HPDE6-E6E7 (cell line): ENCODE measurements around the gene COLQ.

Source experiments
- DNase-seq: peaks from one replicate; pipeline ENCODE4 v3.0.0; 2011; ENCODE audit warnings: missing footprints; ENCODE audit errors: extremely low spot score

COLQ gene

DNA sequence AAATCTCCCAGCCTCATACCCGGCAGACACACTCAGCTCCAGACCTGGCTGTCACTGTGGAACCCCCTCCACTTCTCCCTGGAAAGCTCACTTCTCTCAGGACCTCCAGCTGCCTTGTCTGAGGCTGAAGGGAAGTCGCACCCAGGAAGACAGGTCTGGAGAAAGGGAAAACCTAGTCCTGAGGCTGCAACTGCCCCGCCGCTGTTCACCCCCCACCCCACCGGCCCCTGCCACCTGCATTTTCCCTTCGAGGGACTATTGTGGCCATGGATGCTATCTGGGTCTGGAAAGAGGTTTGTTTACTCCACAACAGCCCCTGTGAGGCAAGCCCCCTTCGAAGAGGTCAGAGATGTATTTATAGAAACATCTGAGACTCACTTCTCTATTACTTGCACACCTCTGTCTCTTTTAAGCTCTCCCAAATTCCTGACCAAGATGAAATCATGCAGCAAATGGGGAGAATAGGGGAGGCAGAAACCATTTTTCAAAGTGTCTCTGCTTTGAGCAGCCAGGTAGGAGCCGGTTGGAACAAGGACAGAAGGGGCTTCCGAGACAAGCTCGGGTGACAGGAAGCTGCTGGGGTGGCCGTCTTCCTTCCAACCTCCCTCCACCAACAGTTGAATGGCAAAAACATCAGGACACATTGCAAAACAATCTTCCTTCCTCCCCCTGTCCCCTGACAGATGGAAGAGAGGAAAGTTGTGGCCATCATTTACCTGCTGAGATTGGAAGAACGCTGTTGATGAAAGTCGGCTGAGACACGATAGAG lies 518 bp downstream of the COLQ start:
- no peak for DNase-seq

DNA sequence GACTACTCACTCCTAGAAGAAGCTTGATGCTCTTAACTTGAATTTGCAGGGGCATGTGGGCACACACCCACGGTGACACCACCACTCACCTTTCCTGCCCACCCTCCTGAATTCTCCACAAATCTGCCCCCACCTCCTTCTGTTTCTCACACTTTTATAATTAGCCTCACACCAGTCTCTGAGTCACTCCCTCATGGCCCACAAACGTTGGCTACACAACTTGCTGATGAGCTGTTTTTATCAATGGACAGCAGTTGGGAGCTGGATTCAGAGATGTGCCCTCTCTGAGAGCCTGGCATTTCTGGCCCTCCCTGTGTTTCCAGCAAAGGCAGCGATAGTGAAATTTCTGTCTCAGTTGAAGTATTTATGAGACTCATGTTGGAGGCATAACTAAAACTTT lies 1.3 kb downstream of the COLQ start:
- no peak for DNase-seq

DNA sequence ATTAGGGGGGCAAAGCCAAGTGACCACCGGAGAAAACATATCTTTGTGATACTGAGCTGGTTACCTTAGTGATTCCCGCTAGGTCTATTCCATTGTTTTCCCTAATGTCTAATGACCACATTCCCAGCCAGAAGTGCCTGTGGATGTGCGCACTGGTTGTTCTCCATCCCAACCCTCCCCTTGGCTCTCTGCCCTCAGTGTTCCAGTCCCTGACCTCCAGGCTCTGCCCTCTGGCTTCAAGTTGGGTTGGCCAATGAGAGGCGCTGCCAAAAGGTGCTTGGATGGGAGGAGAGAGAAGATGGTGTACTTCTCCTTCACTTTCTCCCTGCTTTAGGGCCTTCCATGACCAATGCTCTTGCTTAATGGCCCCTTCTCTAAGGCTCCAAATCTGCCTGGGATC lies 2.4 kb downstream of the COLQ start:
- DNase-seq: no peak

DNA sequence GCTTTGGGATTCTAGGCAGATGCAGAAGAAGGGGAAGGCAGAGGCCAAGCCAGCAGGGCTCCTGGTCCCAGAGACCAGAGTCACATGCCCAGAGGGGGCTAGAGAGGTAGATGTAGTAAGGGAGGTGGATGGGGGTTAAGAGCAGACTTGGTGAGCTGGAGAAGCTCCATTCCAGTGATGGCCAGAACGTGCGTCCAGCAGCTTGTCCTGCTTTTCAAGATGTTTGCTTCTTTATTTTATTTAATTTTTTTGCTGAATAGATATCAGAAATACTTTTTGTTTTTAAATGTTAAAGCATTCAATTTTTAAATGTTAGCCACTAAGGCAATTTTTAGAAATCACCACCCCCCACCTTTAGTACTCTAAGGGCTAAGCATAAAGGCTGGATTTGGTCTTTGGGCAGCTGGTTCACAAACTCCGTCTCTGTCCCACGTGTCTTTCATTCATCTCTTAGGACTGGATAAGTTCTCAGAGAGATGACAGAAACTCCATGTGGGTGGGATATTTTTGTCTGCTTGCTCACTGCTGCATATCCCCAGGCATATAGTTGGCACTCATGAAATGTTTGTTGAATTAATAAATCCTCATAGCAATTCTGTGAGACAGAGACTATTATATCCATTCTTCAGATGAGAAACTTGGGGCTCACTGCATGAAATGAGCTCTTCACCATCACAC lies 6.7 kb downstream of the COLQ start:
- no peak for DNase-seq

DNA sequence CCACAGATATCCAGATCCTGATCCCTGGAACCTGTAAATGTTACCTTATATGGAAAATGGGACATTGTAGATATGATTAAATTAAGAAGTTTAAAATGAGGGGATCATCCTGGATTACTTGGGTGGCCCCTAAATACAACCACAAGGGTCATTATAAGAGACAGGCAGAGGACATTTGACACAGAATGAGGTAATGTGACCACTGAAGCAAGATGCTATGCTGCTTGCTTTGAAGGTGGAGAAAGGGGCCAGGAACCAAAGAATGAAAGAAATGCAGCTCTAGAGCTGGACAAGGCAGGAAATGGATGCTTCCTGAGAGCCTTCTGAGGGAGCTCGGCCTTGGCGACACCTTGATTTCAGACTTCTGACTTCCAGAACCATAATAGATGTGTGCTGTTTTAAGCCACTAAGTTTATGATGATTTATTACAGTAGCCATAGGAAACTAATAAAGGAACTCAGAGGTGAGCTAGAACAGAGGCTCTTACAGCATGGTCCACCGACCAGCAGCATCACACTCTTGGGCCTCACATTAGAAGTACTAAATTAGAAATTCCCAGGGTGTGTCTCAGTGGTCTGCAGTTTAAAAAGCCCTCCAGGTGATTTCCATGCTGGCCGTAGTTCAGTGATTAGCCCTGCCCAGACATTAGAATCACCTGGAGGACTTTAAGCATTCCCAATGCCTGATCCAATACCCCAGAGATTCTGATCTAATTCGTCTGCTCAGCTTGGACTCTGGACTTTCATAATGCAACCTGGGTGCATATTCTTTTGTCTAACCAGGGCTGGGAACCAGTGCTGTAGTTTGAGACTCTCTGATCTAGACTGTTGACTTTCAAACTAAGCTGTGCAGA lies 7.5 kb downstream of the COLQ start:
- DNase-seq: no peak

DNA sequence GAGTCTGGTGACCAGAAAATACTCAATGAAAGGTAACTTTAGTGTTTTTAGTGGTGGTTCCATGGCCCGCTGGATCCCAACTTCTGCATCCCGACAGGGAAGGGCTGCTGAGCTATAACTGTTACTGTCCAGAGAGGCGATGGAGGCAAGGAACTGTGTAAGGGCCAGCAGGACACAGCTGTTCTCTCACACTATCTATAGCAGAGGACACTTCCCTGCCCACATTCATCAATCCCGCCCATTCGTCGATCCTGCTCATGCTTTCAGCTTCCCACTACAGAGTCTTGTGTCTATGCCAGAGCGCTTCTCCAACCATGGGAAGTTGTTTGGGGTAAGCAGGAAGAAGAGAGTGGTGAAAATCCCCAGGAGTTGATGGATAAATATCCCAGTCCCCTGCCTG lies 8.4 kb downstream of the COLQ start:
- no peak for DNase-seq

DNA sequence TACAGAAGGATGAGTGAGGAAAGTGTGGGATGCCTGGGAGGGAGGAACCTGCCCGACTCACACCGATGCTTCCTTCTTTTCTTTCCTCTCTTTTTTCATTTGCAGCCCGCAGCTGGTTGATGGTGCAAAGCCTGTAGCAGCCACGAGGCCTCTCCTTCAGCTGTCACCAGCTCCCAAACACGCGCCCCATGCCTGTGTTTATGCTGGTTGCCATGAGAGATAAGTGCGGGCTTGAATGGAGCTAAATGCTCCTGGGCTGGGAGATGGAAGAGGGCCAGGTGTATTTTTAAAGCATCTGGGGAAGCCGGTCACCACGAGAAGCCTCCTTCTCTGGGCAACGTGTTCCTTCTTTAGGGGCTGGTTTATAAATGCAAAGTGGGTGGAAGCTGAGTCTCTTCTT lies 9.3 kb downstream of the COLQ start:
- DNase-seq: no peak

DNA sequence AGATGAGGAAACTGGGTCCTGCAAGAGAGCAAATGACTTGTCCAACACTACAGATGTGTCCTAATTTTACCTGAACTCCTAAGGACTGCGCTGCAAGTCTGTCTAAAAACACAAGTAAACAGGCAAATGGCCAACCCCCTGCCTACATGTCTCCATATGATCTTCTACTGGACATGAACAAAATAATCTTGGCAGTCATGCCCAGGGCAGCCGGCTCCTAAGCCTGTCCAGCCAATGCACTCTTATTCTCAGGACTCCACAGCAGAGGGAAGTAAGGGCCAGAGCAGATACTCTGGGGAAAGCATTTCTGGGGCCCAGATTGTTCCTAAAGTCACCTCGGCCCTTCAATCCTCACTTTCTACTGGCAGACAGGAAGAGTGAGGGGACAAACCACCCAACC lies 10.3 kb downstream of the COLQ start:
- no peak for DNase-seq

DNA sequence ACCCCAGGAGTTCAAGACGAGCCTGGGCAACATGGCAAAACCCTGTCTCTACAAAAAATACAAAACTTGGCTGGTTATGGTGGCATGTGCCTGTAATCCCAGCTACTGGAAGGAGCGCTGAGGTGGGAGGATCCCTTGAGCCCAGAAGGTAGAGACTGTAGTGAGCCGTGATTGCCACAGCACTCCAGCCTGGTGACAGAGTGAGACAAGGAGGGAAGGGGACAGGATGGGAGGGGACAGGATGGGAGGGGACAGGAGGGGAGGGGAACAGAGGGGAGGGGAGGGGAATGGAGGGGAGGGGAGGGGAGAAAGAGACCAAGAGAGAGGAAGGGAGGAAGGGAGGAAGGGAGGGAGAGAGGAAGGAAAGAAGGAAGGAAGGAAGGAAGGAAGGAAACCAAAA lies 11.0 kb downstream of the COLQ start:
- DNase-seq: no peak

DNA sequence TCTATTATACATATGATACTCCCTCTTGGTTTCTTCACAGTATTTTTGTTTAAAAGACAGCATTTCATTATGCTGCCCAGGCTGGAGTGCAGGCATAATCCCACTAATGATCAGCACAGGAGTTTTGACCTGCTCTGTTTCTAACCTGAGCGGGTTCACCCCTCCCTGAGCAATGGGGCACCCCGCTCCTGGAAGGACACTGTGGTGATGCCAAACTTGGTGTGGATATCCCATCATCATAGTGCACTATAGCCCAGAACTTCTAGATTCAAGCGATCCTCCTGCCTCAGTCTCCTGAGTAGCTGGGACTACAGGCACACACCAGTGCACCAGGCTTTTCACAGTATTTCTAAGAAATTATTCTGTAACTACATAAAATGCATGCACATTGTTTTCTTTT lies 14.9 kb downstream of the COLQ start:
- DNase-seq: no peak

DNA sequence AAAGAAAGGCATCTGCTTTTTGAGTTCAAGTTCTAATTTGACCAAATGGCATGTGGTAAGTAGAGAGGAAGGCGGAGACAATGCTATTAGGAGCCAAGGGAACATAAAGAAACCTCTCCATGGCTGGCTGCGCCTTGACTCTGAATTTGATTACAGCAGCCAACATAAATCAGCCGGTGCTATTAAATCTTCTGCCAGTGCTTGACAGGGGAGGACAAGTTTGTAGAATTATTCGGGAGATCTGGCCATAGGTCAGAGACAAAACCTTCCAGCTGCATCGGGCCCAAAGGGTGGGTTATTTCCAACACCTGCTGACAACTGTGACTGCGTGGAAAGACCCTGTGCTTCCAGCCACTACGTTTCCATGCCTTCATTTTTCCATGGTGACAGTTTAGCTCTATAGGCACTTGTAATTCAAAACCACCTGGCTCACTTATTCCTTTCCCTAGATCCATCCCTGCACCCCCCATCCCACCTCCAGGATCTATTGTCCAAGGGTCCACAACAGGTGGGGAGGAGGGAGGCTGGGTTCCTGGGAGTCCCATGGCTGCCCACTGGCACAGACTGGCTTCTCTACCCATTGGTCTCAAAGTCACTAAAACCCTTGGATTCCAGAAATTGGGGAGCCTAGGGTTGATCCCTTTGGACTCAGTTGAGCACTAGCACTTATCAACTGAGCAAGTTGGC lies 15.9 kb downstream of the COLQ start:
- no peak for DNase-seq

DNA sequence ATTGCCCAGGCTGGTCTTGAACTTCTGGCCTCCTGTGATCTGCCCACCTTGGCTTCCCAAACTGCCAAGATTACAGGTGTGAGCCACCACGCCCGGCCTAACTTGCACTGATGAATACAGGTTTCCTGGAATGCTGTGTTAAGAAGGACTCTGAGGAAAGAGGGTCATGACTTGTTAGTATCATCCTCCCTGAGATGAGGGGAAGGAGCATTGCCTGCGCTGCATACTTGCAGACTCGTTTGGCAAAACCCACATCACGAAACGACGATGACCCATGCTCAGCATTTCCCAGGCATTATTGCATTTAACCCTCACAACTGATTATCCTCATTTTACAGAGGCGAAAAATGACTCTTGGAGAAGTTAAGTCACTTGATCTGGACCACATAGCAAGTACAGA lies 18.9 kb downstream of the COLQ start:
- no peak for DNase-seq

DNA sequence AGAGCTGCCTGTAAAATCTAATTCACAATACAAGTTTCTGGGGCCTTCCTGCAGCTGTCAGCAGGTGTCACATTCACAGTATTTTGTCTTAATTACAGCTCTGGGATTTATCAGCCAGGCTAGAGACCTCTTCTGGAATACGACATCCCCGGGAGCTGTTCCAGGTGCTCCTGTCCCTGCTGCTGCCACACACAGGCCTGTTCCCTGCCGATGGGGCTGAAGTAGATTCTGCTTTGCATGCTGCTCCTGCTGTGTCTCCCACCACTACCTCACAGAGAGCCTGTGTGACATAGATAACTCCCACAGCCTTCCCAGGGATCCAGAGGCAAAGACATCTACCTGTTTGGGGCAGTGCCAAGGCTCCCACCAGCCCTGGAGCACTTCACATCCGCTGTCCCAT lies 20.4 kb downstream of the COLQ start:
- no peak for DNase-seq

DNA sequence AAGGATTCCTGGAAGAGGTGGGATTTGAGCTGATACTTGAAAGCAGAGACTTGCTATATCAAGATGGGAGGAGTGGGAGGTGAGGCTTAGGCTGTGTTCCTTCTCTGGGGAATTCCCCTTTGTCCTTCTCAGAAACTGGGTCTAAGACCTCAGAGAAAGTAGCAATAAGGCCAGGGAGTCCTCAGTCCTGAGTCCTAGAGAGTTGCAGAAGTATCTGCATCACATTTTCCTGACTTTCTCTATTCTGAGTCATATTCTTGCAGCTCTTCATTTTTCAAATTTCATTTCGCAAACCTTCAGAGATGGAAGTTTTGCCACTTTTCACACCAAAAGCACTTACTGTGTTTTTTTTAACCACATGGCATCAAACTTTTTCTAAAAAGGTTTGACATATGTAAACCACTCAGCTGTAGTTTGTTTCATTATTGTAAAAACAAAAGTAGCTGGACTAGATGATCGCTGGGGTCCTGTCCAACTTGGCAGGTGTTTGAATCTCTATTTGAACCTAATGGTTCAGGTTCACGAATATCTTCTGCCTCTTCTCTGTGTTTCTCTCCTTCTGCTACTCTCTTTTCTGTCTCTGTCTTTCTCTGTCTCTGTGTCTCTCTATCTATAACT lies 21.3 kb downstream of the COLQ start:
- no peak for DNase-seq

DNA sequence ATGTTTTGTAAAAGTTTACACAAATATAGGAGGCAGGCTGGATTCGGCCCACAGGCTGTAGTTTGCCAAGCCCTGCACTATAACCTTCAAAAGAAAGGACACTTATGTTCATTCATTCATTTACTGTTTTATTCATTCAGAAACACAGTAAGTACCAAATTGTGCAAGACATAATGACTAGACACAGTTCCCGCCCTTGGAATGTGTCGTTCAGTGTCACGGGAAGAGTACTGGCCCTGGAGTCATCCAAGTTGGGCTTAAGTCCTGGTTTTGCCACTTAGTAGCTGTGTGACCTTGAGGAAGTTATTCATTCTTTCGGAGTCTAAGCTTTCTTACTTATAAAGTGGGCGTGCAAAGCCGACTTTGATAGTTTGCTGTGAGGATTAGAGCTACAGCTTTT lies 22.0 kb downstream of the COLQ start:
- DNase-seq: no peak

DNA sequence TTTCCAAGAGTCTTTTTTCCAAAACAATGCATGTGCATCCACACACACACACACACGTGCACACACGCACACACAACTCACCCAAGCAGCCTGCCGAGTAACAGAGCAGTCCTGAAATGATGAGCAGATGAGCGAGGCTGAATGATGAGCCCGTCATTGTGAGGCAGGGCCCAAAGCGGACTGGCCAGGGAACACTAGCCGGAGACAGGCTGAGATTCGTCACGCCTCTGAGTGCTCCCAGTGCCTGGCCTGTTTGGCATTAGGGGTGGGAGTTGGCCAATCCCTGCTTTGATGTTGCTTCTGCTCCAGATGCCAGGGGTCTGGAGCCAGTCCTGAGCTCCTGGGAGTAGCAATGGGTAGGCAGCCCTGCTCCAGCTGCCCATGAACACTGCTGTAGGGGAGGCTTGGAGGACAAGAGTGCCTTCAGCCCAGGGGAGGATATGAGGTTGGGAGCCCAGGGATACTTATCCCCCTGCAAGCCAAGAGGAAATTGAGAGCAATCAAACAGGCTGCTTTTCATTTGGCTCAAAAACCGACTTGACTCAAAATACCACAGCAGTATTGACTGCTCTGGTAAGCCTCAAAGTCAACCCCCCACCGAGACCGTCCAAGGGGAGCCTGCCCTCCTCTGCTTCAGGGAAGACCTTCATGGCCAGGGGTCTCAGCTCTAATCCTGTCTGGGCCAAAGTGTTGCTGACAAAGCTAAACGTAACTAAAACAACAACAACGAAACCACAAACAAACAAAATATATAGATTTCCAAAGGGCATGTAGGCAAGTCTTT lies 22.9 kb downstream of the COLQ start:
- no peak for DNase-seq

DNA sequence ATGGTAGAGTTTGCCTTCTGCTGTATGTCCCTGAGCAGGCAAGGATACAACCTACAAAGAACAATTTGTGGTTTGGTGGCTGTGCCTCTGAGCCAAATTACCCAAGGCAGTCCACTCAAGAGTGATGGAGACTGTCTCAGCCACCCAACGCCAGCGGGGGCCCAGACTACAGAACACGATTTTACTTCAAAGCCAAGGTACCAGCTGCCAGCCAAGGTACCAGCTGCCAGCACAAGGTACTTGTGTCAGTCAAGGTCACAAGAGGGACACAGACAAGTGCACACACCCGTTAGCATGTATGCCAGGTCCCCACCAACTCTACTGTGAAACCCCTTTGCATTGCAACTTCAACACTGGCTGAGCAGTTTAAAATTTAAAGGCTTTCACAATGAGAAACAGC lies 23.5 kb downstream of the COLQ start:
- DNase-seq: no peak

DNA sequence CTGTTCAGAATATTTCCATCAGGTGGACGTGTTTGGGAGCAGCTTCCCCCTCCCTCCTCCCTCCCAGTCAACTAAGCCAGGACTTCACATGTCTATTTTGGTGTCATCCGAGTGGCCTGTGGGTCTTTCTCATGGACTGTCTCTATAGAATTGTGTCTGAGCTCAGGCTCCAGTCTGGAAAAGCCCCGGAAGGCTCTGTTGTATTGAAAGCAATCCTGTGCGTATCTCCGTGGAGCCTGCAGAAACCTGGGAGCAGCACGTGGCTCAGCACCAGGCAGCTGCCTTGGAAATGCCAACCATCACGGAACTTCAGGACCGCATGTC lies 25.2 kb downstream of the COLQ start:
- DNase-seq: no peak

DNA sequence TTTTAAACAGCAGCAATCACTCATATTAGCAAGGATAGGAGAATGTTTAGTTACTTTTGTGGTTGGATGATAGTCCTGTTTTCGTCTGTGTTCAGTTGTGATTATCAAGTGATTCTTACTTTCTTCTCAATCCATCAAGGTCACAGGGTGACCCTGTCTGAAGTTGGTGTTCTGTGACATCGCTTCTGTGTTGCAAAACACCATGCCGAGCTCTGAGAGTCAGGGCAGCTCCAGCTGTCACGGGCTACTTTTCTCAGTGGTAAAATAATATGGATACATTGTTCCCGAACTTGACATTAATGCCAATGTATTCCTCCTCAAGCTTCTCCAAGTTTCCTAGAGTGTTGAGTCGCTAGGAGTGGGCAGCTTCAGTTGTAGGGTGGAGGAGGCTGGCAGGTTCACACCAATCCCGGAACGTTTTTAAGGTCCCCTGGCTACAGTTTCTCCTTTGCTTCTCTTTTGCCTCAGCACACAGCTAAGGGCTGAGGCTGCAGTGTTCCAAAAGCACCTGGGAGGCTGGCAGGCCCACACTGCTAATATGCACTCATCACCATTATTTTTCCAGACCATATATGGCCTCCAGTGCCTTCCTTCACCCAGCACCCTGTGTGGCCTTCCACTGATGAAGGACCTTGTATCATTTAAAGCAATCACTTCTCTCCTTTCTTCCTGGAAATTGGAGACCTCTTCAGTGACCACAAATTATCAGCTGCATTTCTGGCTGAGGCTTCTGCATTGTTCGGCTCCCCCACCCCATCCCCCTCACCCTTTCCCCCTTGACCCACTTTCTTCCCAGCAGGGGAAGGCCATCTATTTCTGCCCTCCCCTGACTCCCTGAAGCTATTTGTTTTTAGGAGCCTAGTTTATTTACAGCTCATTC lies 25.8 kb downstream of the COLQ start:
- DNase-seq: no peak

DNA sequence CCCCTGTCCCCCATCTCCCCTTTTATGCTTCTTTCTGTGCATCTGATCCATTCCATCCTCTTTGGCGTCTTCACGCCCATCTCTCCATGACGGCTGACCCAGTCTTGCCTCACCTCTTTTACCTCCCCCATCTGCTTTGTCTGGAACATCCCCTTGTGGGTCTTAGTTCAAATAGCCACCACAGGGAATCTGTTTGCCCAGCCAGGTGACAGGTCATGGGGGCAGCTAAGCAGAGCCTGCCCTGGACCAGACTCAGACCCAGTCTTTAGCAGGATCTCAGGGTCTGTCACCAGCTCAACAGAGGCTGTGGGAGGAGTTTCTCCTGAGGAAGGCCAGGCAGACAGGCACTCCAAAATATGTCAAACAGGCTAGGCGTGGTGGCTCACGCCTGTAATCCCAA lies 28.1 kb downstream of the COLQ start:
- DNase-seq: no peak
